Heart right ventricle (tissue), 16 donors: ENCODE data around the gene CREG1. TPM values are rescaled to one million over a fixed set of nuclear protein-coding genes. Genes with fewer than 3 reads are reported as not detected.
"Not testable (repeated sequence)": the region's sequence is repeated elsewhere in the genome, so short reads cannot be mapped to it uniquely, and the experiment has no call there.

Source experiments
- ATAC-seq, 8 donors: fragments of 200-7000 bp; cut with Tn5 transposase; one replicate each; pipeline ENCODE4 v1.9.1; 2020; ENCODE audit warnings: mild to moderate bottlenecking in 8 of 8, moderate library complexity in 8 of 8, moderate number of reproducible peaks in 1 of 8
- DNase-seq, 2 donors: peaks; one replicate each; pipeline ENCODE4 v3.0.0-alpha.2; 2020
- H3K27ac ChIP-seq, 10 donors: fragments of 200-600 bp; sonication (generic) in 2 of 10; one replicate each; pipeline versions ENCODE4 v1.5.0 to v1.8.0; 2020 to 2022; ENCODE audit warnings: mild to moderate bottlenecking in 3 of 10
- H3K27me3 ChIP-seq, 7 donors: fragments of 200-600 bp; one replicate each; pipeline ENCODE4 v1.8.0; 2021 to 2022; ENCODE audit warnings: mild to moderate bottlenecking in 2 of 7
- H3K36me3 ChIP-seq, 9 donors: fragments of 200-600 bp; sonication (generic) in 1 of 9; one replicate each; pipeline versions ENCODE4 v1.5.0 to v1.8.0; 2020 to 2022; ENCODE audit warnings: mild to moderate bottlenecking in 2 of 9
- H3K4me1 ChIP-seq, 9 donors: fragments of 200-600 bp; sonication (generic) in 1 of 9; one replicate each; pipeline versions ENCODE4 v1.5.0 to v1.8.0; 2020 to 2022; ENCODE audit warnings: mild to moderate bottlenecking in 4 of 9
- H3K4me3 ChIP-seq, 10 donors: fragments of 200-600 bp; sonication (generic) in 2 of 10; one replicate each; pipeline versions ENCODE4 v1.5.0 to v1.8.0; 2020 to 2022; ENCODE audit warnings: mild to moderate bottlenecking in 7 of 10, moderate library complexity in 2 of 10
- H3K9me3 ChIP-seq, 11 donors: fragments of 200-600 bp in 10 of 11; sonication (generic) in 2 of 11; one replicate each; pipeline versions ENCODE4 v1.5.0 to v1.8.0; 2013 to 2022; ENCODE audit warnings: mild to moderate bottlenecking in 2 of 11, control low read depth in 1 of 11, moderate library complexity in 1 of 11
- WGBS, 2 donors: extraction: QIAGEN DNeasy Blood & Tissue Kit; methylation state at CpG; one replicate each; pipeline ENCODE4 v1.1.7; 2013; ENCODE audit warnings: inconsistent platforms in 1 of 2; 5-methylcytosine and 5-hydroxymethylcytosine counted together
- intact Hi-C, 10 donors: fragments of 100-400 bp; cut with DNase I; formaldehyde crosslinking; loops; one replicate each; pipeline versions ENCODE4 v1.11.1 to v1.14.2; 2022
- polyA plus RNA-seq, 2 donors: library from polyadenylated mRNA; stranded (reverse); fragments of 200-250 nt; gene quantifications; one replicate each; pipeline ENCODE4 v1.2.3, GENCODE V29; 2013
- total RNA-seq, 10 donors: library from RNA; stranded (reverse); fragmentation: NEBNext Ultra II Directional in 3 of 10; extraction: Animal tissue kit (Norgen Biotek cat#: 25700) in 3 of 10; gene quantifications; one replicate each; pipeline versions ENCODE4 v1.2.1 to v1.2.4, GENCODE V29; 2021 to 2023
- TF ChIP-seq, protein P1 (sequence below), 9 donors: fragments of 200-600 bp; sonication (generic) in 2 of 9; IDR thresholded peaks; one replicate each; pipeline versions ENCODE4 v1.5.0 to v1.8.0; 2021 to 2022; ENCODE audit warnings: antibody characterized with exemption in 9 of 9, mild to moderate bottlenecking in 5 of 9, moderate library complexity in 1 of 9
- donor health status: Arrhythmogenic right ventricular cardiomyopathy.
- donor health status: ischemic (EF 13 %, LVEDD 7.1; RV severe dilation, severe dysfunction).
- donor health status: healthy with polysubstance abuse.
- donor health status: DM: no; HTN: yes; CAD: no.
- donor health status: DM: no; HTN: no; CAD: no.
- donor health status: ischemic (EF 25% LVEDD 6.9; RV normal size, moderate dysfunction).
- donor health status: ischemic (EF 25% LVEDD 5.7; RV mildly dilated, moderate dysfunction).
- donor health status: healthy.
- donor health status: DM: yes; HTN: yes; CAD: no.
- donor health status: Ischemic cardiomyopathy.
- donor health status: ischemic (EF 35%, LVEDD 5.7; RV mildly dilated, moderate dysfunction).
- donor health status: nonischemic (EF 11% LVEDD 7.7; RV severe dilation, severe dysfunction).
- donor health status: DM: yes; HTN: yes; CAD: no.
- donor health status: PGD.
- donor health status: ischemic (EF 29% LVEDD 5.4; RV normal size, mild dysfunction).
- donor health status: nonischemic (EF 23%, LVEDD 6.1; RV moderate dilation, normal function).

Gene CREG1
- total and polyA plus RNA-seq, 12 donors: 30.5 to 113 (median 70.2) TPM

DNA sequence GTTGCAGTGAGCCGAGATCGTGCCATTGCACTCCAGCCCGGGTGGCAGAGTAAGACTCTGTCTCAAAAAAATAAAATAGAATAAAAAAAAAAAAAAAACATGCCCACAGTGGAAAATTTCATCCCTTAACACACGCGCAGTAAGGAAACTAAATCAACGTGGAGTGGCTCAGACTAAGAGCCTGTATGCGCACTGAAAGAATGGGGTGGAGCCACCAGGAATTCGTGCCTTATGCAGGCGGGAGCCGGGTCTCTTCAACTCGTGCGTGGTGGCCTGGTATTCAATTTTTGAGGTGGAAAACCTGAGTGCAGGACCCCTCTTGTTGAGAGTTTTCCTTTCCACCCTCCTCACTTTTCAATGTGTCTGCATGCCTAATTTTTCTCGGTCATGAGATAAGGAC, 22.1 kb upstream of the CREG1 start:
- WGBS, 2 donors: 86 to 89% methylated on average over 13 of the region's 13 CpGs
- Histone ChIP-seq H3K4me3 (no peak overlapping the region), H3K27me3 (no peaks in the 10 kb centered on the region), H3K9me3 (peaks cover 0 to 4% (median 0%) of the 10 kb centered on the region in 11 donors), H3K27ac (no peak overlapping the region), H3K4me1 (no peaks in the 10 kb centered on the region), H3K36me3 (no peaks in the 10 kb centered on the region)
- ATAC-seq: no peak
- intact Hi-C loops: no loop called here
- TF ChIP-seq, protein P1, sequence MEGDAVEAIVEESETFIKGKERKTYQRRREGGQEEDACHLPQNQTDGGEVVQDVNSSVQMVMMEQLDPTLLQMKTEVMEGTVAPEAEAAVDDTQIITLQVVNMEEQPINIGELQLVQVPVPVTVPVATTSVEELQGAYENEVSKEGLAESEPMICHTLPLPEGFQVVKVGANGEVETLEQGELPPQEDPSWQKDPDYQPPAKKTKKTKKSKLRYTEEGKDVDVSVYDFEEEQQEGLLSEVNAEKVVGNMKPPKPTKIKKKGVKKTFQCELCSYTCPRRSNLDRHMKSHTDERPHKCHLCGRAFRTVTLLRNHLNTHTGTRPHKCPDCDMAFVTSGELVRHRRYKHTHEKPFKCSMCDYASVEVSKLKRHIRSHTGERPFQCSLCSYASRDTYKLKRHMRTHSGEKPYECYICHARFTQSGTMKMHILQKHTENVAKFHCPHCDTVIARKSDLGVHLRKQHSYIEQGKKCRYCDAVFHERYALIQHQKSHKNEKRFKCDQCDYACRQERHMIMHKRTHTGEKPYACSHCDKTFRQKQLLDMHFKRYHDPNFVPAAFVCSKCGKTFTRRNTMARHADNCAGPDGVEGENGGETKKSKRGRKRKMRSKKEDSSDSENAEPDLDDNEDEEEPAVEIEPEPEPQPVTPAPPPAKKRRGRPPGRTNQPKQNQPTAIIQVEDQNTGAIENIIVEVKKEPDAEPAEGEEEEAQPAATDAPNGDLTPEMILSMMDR (IDR thresholded peaks at IDR 0.05): no peak
- DNase-seq: no peak

- no peak overlapping the region for H3K27ac ChIP-seq
- DNase-seq (no peak), ATAC-seq (no peak)
- no peaks in the 10 kb centered on the region for H3K36me3 ChIP-seq
- peaks cover 0 to 4% (median 0%) of the 10 kb centered on the region in 9 donors for H3K4me1 ChIP-seq
- no peak overlapping the region for H3K4me3 ChIP-seq
- 64 to 74% methylated on average over 2 of the region's 2 CpGs for WGBS, 2 donors
- intact Hi-C loops: no loop called here
- TF ChIP-seq, protein P1 (IDR thresholded peaks at IDR 0.05): no peak
- peaks cover 0 to 4% (median 0%) of the 10 kb centered on the region in 11 donors for H3K9me3 ChIP-seq
- no peaks in the 10 kb centered on the region for H3K27me3 ChIP-seq
These were observed 19.5 kb upstream of the CREG1 start for GRCh38 chr1:167573035-167573434.

DNA sequence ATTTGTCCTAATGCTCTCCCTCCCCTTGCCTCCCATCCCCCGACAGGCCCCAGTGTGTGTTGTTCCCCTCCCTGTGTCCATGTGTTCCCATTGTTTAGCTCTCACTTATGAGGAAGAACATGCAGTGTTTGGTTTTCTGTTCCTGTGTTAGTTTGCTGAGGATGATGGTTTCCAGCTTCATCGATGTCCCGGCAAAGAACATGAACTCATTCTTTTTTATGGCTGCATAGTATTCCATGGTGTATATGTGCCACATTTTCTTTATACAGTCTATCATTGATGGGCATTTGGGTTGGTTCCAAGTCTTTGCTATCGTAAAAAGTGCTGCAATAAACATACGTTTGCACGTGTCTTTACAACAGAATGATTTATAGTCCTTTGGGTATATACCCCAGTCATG, 17.1 kb upstream of the CREG1 start:
- intact Hi-C loops: not testable (repeated sequence)
- 94% methylated on average over 6 of the region's 6 CpGs for WGBS, 2 donors

GRCh38 chr1:167567663-167568062, 14.1 kb upstream of the CREG1 start:
- no peak for ATAC-seq

More for the DNA sequence above, 17.1 kb upstream of the CREG1 start:
- H3K9me3 ChIP-seq, H3K36me3 ChIP-seq, H3K27ac ChIP-seq, ATAC-seq, H3K27me3 ChIP-seq, H3K4me3 ChIP-seq, DNase-seq: not testable (repeated sequence)
- peaks cover 0 to 27% (median 18%) of the 10 kb centered on the region in 9 donors for H3K4me1 ChIP-seq

DNA sequence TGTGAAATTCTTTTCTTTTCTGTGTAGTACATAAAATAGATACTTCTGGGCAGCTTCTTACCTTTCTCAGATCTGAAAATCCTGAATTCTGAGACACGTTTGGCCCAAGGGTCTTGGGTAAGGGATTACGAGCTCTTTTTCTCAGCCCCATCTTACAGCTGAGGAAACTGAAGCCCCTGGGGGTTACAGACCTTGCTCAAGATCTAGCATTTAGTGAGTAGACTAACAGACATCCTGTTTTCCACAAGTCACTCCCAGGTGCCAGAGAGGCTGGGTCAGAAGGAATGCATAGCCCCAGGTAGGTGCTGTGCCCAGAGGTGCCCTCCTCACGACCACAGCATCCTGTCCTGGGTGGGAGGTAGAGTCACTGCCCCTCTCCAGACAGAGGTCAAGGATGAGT, 13.2 kb upstream of the CREG1 start:
- H3K4me3 ChIP-seq: no peak overlapping the region
- ATAC-seq (no peak), DNase-seq (no peak)
- intact Hi-C loops: no loop called here
- peaks cover 0 to 49% (median 25%) of the 10 kb centered on the region in 9 donors for H3K4me1 ChIP-seq
- H3K36me3 ChIP-seq: no peaks in the 10 kb centered on the region
- TF ChIP-seq, protein P1 (IDR thresholded peaks at IDR 0.05): no peak
- 62 to 66% methylated on average over 3 of the region's 3 CpGs for WGBS, 2 donors
- H3K27me3 ChIP-seq: no peaks in the 10 kb centered on the region
- H3K9me3 ChIP-seq: no peaks in the 10 kb centered on the region
- peak overlapping the region in 2 of 10 donors; percentile 10 to 20 for H3K27ac ChIP-seq

More at GRCh38 chr1:167567663-167568062, 14.1 kb upstream of the CREG1 start:
- DNase-seq: no peak
- peaks cover 0 to 48% (median 25%) of the 10 kb centered on the region in 9 donors for H3K4me1 ChIP-seq
- intact Hi-C loops: no loop called here
- no peak overlapping the region for H3K4me3 ChIP-seq
- no peaks in the 10 kb centered on the region for H3K36me3 ChIP-seq
- TF ChIP-seq, protein P1 (IDR thresholded peaks at IDR 0.05): no peak
- H3K27ac ChIP-seq: no peak overlapping the region
- H3K9me3 ChIP-seq: no peaks in the 10 kb centered on the region
- H3K27me3 ChIP-seq: no peaks in the 10 kb centered on the region
- 68 to 74% methylated on average over 5 of the region's 5 CpGs for WGBS, 2 donors
